ENCODE data around the gene SNAP23. TPM values are rescaled to one million over a fixed set of nuclear protein-coding genes. Genes with fewer than 3 reads are reported as not detected.

SNAP23 gene
- total and polyA plus RNA-seq, 2 of the 8 experiments (the other 6 are each of a cell fraction or from before 2014, with no cell fraction given): 58.0 to 72.8 TPM

- TF ChIP-seq CHD7 (IDR thresholded peaks at IDR 0.05; ENCODE audit: insufficient replicate concordance, low read length) (no peak), ATF2 (IDR thresholded peaks at IDR 0.05; ENCODE audit: low read length) (no peak), POU5F1 (IDR thresholded peaks at IDR 0.05; ENCODE audit: low read depth, low read length) (no peak), HDAC6 (IDR thresholded peaks at IDR 0.05; ENCODE audit: low read depth, low read length) (no peak), MAX (IDR thresholded peaks at IDR 0.05) (no peak), CBX8 (IDR thresholded peaks at IDR 0.05; ENCODE audit: borderline replicate concordance, low read depth, low read length) (no peak), CEBPB (IDR thresholded peaks at IDR 0.05; ENCODE audit: low read depth, low read length) (no peak), SIN3A (conservative IDR thresholded peaks at IDR 0.05 in 1 of 2, IDR thresholded peaks at IDR 0.05 in 1 of 2; ENCODE audit: low read depth in 1 of 2, low read length in 2 of 2) (no peak), RAD21 (IDR thresholded peaks at IDR 0.05 in 1 of 2, conservative IDR thresholded peaks at IDR 0.05 in 1 of 2; ENCODE audit: low read depth in 2 of 2, low read length in 2 of 2) (no peak)
Observed at GRCh38 chr15:42482701-42483100, 12.7 kb upstream of the SNAP23 start (continued).

Data from H1 (cell line).